Testis (tissue), 2 donors: ENCODE results near the gene HMCN1.

Experiments used
- POLR2A ChIP-seq: fragments of 450-650 bp; IDR thresholded peaks from one replicate; pipeline ENCODE4 v1.6.1; 2017; ENCODE audit warnings: antibody characterized with exemption, mild to moderate bottlenecking, moderate library complexity
- TF ChIP-seq, protein P1 (sequence below), 3 experiments: fragments of 450-650 bp in 2 of 3; fragments of 200-600 bp in 1 of 3; sonication (generic) in 1 of 3; IDR thresholded peaks; one replicate each; pipeline ENCODE4 v1.5.1; 2016 to 2019; ENCODE audit warnings: antibody characterized with exemption in 3 of 3, mild to moderate bottlenecking in 2 of 3, moderate library complexity in 1 of 3

DNA sequence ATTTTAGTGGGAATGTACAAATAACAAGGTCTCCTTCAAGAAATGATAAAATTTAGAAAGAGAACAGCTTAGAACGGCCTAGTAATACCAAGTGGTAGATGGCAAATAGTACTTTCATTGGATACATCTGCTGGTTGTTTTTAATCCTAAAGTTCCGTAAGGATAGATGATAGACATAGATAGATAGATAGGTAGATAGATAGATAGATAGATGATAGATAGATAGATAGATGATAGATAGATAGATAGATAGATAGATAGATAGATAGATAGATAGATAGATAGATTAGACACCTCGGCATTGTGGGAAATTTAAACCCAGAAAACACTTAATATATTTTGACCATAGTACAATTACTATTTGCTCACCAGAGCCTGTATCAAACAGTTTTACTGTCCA lies 352.4 kb downstream of the HMCN1 start:
- TF ChIP-seq, protein P1, sequence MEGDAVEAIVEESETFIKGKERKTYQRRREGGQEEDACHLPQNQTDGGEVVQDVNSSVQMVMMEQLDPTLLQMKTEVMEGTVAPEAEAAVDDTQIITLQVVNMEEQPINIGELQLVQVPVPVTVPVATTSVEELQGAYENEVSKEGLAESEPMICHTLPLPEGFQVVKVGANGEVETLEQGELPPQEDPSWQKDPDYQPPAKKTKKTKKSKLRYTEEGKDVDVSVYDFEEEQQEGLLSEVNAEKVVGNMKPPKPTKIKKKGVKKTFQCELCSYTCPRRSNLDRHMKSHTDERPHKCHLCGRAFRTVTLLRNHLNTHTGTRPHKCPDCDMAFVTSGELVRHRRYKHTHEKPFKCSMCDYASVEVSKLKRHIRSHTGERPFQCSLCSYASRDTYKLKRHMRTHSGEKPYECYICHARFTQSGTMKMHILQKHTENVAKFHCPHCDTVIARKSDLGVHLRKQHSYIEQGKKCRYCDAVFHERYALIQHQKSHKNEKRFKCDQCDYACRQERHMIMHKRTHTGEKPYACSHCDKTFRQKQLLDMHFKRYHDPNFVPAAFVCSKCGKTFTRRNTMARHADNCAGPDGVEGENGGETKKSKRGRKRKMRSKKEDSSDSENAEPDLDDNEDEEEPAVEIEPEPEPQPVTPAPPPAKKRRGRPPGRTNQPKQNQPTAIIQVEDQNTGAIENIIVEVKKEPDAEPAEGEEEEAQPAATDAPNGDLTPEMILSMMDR (IDR thresholded peaks at IDR 0.05): no peak
- TF ChIP-seq POLR2A: no peak
